ENCODE results near the gene PHF21B.

PHF21B gene

DNA sequence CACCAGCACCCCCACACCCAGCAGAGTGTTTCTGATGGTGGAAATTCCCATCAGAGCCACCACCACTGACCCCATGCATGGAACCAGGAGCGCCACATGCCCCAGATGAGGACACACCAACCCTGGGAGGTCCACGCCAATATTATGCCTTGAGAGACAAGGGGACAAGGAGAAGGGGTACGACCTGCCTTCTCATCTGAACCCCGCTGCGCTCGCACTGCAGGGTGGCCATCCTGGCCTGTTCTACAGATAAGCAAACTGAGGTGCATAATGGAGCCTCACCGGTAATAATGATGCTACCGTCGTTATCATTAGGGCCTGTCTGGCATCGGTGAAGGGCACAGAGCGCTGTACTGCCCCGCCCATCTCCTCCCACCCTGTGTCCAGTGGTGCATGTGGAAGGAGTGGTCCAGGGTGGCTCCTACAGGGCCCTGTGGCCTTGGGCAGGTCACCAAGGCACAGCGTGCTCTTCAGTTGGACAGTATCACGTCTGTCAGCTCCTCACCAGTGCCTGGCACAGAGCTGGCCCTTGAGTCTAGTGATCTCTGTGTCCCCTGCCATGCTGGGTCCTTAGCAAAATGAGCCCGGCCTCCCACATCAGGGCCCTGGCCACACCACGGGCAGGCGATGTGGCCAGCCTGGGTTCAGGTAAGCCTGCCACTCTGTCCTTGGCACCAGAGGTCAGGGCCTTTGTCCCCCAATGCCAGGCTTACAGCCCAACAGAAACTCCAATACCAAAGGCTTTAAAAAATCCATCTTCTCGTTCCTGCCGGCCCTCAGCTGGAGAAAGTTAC, 92.2 kb downstream of the PHF21B start:
- H3K36me3 ChIP-seq (ENCODE audit: low read depth), result no peaks in the 10 kb centered on the region
- DNase-seq (ENCODE audit: low spot score), result peak; percentile 42
- no peaks in the 10 kb centered on the region for H3K4me1 ChIP-seq (ENCODE audit: insufficient read depth, poor library complexity, severe bottlenecking)
- H3K27me3 ChIP-seq (ENCODE audit: insufficient read depth, poor library complexity, severe bottlenecking), result no peaks in the 10 kb centered on the region
- no peak for TF ChIP-seq CTCF (IDR thresholded peaks at IDR 0.05; ENCODE audit: poor library complexity, severe bottlenecking)
- H3K27ac ChIP-seq (ENCODE audit: poor library complexity, severe bottlenecking), result no peak overlapping the region
- H3K9me3 ChIP-seq (ENCODE audit: severe bottlenecking), result no peaks in the 10 kb centered on the region
- no peak overlapping the region for H3K4me3 ChIP-seq (ENCODE audit: severe bottlenecking)
- no peak for ATAC-seq (ENCODE audit: low read depth)

- Histone ChIP-seq H3K4me1 (ENCODE audit: insufficient read depth, poor library complexity, severe bottlenecking) (no peaks in the 10 kb centered on the region), H3K27me3 (ENCODE audit: insufficient read depth, poor library complexity, severe bottlenecking) (no peaks in the 10 kb centered on the region), H3K4me3 (ENCODE audit: severe bottlenecking) (no peak overlapping the region), H3K9me3 (ENCODE audit: severe bottlenecking) (no peaks in the 10 kb centered on the region), H3K27ac (ENCODE audit: poor library complexity, severe bottlenecking) (no peak overlapping the region), H3K36me3 (ENCODE audit: low read depth) (no peaks in the 10 kb centered on the region)
- TF ChIP-seq CTCF (IDR thresholded peaks at IDR 0.05; ENCODE audit: poor library complexity, severe bottlenecking), result no peak
- ATAC-seq (ENCODE audit: low read depth) (no peak), DNase-seq (ENCODE audit: low spot score) (peak; percentile 42)
Measured at GRCh38 chr22:44916281-44917231, 93.2 kb downstream of the PHF21B start.

GRCh38 chr22:44915441-44915840, 94.4 kb downstream of the PHF21B start:
- ATAC-seq (ENCODE audit: low read depth) (no peak), DNase-seq (ENCODE audit: low spot score) (no peak)
- H3K27ac ChIP-seq (ENCODE audit: poor library complexity, severe bottlenecking), result no peak overlapping the region
- H3K36me3 ChIP-seq (ENCODE audit: low read depth), result no peaks in the 10 kb centered on the region
- no peak for TF ChIP-seq CTCF (IDR thresholded peaks at IDR 0.05; ENCODE audit: poor library complexity, severe bottlenecking)
- H3K4me3 ChIP-seq (ENCODE audit: severe bottlenecking), result no peak overlapping the region
- no peaks in the 10 kb centered on the region for H3K9me3 ChIP-seq (ENCODE audit: severe bottlenecking)
- no peaks in the 10 kb centered on the region for H3K4me1 ChIP-seq (ENCODE audit: insufficient read depth, poor library complexity, severe bottlenecking)
- H3K27me3 ChIP-seq (ENCODE audit: insufficient read depth, poor library complexity, severe bottlenecking), result no peaks in the 10 kb centered on the region

- no peak for TF ChIP-seq CTCF (IDR thresholded peaks at IDR 0.05; ENCODE audit: poor library complexity, severe bottlenecking)
- ATAC-seq (ENCODE audit: low read depth) (no peak), DNase-seq (ENCODE audit: low spot score) (no peak)
- no peaks in the 10 kb centered on the region for H3K27me3 ChIP-seq (ENCODE audit: insufficient read depth, poor library complexity, severe bottlenecking)
- H3K36me3 ChIP-seq (ENCODE audit: low read depth), result no peaks in the 10 kb centered on the region
- no peaks in the 10 kb centered on the region for H3K4me1 ChIP-seq (ENCODE audit: insufficient read depth, poor library complexity, severe bottlenecking)
- no peaks in the 10 kb centered on the region for H3K9me3 ChIP-seq (ENCODE audit: severe bottlenecking)
- no peak overlapping the region for H3K4me3 ChIP-seq (ENCODE audit: severe bottlenecking)
- no peak overlapping the region for H3K27ac ChIP-seq (ENCODE audit: poor library complexity, severe bottlenecking)
Measured at GRCh38 chr22:44914026-44914721, 95.6 kb downstream of the PHF21B start.
